Neural crest cell (in vitro differentiated cells): ENCODE data around the gene TMTC1. TPM values are rescaled to one million over a fixed set of nuclear protein-coding genes. Genes with fewer than 3 reads are reported as not detected.

Experiments
- DNase-seq: peaks from one replicate; pipeline ENCODE4 v3.0.0; 2021; ENCODE audit warnings: low read depth, mixed read lengths, low spot score
- H3K27ac Mint-ChIP-seq: one replicate; pipeline ENCODE4 v1.8.0; 2021; ENCODE audit warnings: mild to moderate bottlenecking, mixed read lengths; ENCODE audit not compliant: unreplicated experiment
- H3K27me3 Mint-ChIP-seq: 2 replicates; pipeline ENCODE4 v1.8.0; 2021; ENCODE audit warnings: low read depth, mild to moderate bottlenecking, mixed read lengths
- H3K36me3 Mint-ChIP-seq: 2 replicates; pipeline ENCODE4 v1.8.0; 2021; ENCODE audit warnings: low read depth, mild to moderate bottlenecking, mixed read lengths
- H3K4me1 Mint-ChIP-seq: 2 replicates; pipeline ENCODE4 v1.8.0; 2021; ENCODE audit warnings: mixed read lengths
- H3K4me3 Mint-ChIP-seq: one replicate; pipeline ENCODE4 v1.8.0; 2021; ENCODE audit warnings: mild to moderate bottlenecking, mixed read lengths
- H3K9me3 Mint-ChIP-seq: 2 replicates; pipeline ENCODE4 v1.8.0; 2021; ENCODE audit warnings: mixed read lengths
- total RNA-seq: library from RNA; stranded (reverse); gene quantifications from 2 replicates; pipeline ENCODE4 v1.2.1, GENCODE V29; 2021
- TF ChIP-seq, protein P1 (sequence below): fragments of 200-600 bp; sonication (generic); conservative IDR thresholded peaks from 2 replicates; pipeline ENCODE4 v1.5.0; 2021; ENCODE audit warnings: antibody characterized with exemption, mild to moderate bottlenecking

TMTC1 gene
- total RNA-seq, 1 donor from 2014 or later: 13.1 TPM

DNA sequence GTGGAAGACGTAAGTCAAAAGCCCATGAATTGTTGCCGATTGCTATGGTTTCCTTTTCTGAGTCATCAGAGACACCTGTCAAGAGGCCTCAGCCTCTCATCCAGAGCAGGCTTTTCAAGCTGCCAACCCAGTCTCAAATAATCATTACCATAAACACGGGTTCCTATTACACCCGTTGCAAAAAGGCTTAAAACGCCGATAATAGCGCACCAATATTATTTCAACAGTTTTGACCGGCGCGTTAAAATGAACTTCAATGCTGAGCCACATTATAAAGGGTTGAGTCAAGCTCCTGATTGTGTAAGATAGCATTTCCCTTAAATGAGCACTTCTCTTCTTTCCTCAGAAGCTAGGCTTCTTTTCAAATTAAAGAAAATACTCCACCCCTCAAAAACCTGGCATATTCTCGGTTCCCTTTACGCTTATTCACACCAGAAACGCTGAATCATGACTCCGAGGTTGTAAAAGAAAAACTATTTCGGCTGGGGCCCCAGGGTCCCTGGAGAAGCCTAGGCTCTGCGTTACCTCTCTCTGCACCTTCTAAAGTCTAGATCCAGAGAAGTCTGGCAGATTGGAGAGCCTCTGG, 1.4 kb downstream of the TMTC1 start:
- DNase-seq: no peak
- Mint-ChIP-seq H3K9me3 (peaks cover 7% of the 10 kb centered on the region), H3K27me3 (peaks cover 42% of the 10 kb centered on the region)

DNA sequence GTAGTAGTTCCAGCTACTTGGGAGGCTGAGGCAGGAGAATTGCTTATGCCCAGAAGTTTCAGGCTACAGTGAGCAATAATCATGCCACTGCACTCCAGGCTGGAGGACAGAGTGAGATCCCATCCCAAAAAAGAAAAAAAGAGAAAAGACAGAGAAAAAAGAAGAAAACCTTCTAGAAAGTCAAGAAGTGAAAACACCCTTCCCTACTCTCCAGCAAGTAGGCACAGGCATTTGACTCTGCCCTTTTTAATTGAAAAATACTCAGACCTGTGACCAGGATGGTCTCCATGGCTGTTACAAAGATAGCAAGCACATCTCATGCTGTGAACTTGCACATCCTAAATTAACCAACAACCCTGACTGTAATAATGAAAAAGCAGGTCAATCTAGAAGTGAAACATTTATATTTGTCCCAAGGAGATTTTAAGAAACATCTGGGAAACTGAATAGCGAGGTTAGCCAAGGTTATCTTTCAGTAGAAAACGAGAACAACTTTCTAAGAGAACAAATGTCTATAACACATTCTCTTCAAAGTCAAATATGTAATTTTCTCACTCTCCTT, 2.0 kb downstream of the TMTC1 start:
- H3K4me3 Mint-ChIP-seq: peak overlapping the region; percentile 93
- H3K4me1 Mint-ChIP-seq: peaks cover 39% of the 10 kb centered on the region
- peaks cover 14% of the 10 kb centered on the region for H3K36me3 Mint-ChIP-seq
- H3K9me3 Mint-ChIP-seq: peaks cover 8% of the 10 kb centered on the region
- TF ChIP-seq, protein P1, sequence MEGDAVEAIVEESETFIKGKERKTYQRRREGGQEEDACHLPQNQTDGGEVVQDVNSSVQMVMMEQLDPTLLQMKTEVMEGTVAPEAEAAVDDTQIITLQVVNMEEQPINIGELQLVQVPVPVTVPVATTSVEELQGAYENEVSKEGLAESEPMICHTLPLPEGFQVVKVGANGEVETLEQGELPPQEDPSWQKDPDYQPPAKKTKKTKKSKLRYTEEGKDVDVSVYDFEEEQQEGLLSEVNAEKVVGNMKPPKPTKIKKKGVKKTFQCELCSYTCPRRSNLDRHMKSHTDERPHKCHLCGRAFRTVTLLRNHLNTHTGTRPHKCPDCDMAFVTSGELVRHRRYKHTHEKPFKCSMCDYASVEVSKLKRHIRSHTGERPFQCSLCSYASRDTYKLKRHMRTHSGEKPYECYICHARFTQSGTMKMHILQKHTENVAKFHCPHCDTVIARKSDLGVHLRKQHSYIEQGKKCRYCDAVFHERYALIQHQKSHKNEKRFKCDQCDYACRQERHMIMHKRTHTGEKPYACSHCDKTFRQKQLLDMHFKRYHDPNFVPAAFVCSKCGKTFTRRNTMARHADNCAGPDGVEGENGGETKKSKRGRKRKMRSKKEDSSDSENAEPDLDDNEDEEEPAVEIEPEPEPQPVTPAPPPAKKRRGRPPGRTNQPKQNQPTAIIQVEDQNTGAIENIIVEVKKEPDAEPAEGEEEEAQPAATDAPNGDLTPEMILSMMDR: no peak
- no peak overlapping the region for H3K27ac Mint-ChIP-seq
- H3K27me3 Mint-ChIP-seq: peaks cover 42% of the 10 kb centered on the region
- no peak for DNase-seq

More for the DNA sequence above, 1.4 kb downstream of the TMTC1 start:
- Mint-ChIP-seq H3K4me3 (peak overlapping the region; percentile 93), H3K4me1 (peaks cover 37% of the 10 kb centered on the region), H3K36me3 (peaks cover 14% of the 10 kb centered on the region), H3K27ac (peak overlapping the region; percentile 50)
- TF ChIP-seq, protein P1: no peak

DNA sequence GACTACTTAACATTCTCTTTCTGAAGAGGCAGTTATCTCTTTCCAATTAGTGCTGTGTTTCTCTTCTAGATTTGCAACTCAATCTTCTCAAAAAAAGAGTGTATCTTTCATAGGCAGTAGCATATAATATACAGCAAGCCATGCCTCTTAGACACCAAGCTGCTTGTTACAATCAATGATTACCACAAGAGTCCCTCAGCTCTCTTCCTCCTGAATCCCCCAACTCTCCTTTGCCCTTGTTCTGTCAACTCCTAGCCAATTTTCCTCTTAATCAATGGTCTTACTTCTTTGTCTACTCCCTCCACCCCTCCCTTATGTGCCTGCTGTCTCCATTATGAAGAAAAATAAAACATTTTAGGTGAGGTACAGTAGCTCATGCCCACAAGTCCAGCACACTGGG, 2.6 kb downstream of the TMTC1 start:
- Mint-ChIP-seq H3K36me3 (peaks cover 15% of the 10 kb centered on the region), H3K4me1 (peaks cover 42% of the 10 kb centered on the region), H3K27me3 (peaks cover 42% of the 10 kb centered on the region), H3K27ac (no peak overlapping the region), H3K4me3 (peak overlapping the region; percentile 93), H3K9me3 (peaks cover 11% of the 10 kb centered on the region)
- TF ChIP-seq, protein P1: no peak
- no peak for DNase-seq

DNA sequence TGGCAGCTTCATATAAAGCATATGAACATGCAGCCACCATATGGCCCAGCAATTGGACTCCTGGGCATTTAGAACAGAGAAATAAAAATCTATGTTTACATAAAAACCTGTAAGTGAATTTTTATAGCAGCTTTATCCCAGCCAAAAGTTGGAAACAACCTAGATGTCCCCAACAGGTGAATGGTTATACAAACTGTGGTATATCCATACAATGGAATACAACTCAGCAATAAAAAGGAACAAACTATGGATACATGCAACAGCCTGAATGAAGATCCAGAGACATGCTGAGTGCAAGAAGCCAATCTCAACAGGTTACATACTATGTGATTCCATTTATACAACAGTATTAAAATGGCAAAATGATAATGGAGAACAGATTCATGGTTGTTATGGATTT, 3.7 kb downstream of the TMTC1 start:
- TF ChIP-seq, protein P1: no peak
- no peak for DNase-seq
- H3K9me3 Mint-ChIP-seq: peaks cover 14% of the 10 kb centered on the region
- H3K36me3 Mint-ChIP-seq: peaks cover 25% of the 10 kb centered on the region
- peaks cover 42% of the 10 kb centered on the region for H3K4me1 Mint-ChIP-seq
- H3K27me3 Mint-ChIP-seq: peaks cover 35% of the 10 kb centered on the region
- H3K27ac Mint-ChIP-seq: no peak overlapping the region
- no peak overlapping the region for H3K4me3 Mint-ChIP-seq

DNA sequence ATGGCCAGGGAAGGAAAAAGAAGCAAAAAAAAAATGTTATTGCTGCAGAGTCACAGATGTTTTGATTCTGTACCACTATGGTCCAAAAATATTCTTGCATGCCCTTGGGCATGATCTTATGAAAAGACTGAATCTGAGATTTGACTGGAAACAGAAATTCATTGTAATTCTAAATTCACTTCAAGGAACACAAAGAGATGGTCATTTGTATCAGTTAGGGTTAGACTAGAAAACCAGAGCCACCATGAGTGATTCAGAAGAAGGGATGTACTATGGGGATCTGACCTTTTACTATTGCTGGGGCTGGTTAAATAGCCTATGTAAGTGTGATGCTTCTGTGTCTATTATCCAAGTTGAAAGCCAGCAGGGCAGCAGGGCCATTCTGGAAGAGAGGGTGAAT, 5.2 kb downstream of the TMTC1 start:
- H3K27ac Mint-ChIP-seq: no peak overlapping the region
- peak overlapping the region; percentile 58 for H3K4me3 Mint-ChIP-seq
- H3K9me3 Mint-ChIP-seq: peaks cover 18% of the 10 kb centered on the region
- no peak for DNase-seq
- peaks cover 33% of the 10 kb centered on the region for H3K36me3 Mint-ChIP-seq
- H3K27me3 Mint-ChIP-seq: peaks cover 32% of the 10 kb centered on the region
- TF ChIP-seq, protein P1: no peak
- peaks cover 42% of the 10 kb centered on the region for H3K4me1 Mint-ChIP-seq
